GM23338 (cell line): ENCODE results near the gene SLC35B4. TPM values are rescaled to one million over a fixed set of nuclear protein-coding genes. Genes with fewer than 3 reads are reported as not detected.

Experiments used
- ATAC-seq: fragments of 200-7000 bp; cut with Tn5 transposase; 3 replicates; pipeline ENCODE4 v1.9.1; 2020
- DNase-seq: peaks from one replicate; pipeline ENCODE4 v3.0.0-alpha.2; 2015; ENCODE audit warnings: low spot score
- H2AFZ ChIP-seq: fragments of 200-600 bp; sonication (generic); 2 replicates; pipeline ENCODE4 v1.8.0; 2016; ENCODE audit warnings: antibody characterized with exemption, mild to moderate bottlenecking, moderate library complexity
- H3F3A ChIP-seq: fragments of 200-600 bp; sonication (generic); replicated peaks from 2 replicates; pipeline ENCODE4 v1.8.0; 2017; ENCODE audit warnings: antibody characterized with exemption, mixed run types, low read depth
- H3K27ac ChIP-seq: fragments of 200-600 bp; sonication (generic); 2 replicates; pipeline ENCODE4 v1.6.1; 2016; ENCODE audit warnings: low read depth
- H3K27me3 ChIP-seq: fragments of 200-600 bp; sonication (generic); 2 replicates; pipeline ENCODE4 v1.8.0; 2016; ENCODE audit warnings: mild to moderate bottlenecking, mixed run types, moderate library complexity; ENCODE audit not compliant: insufficient read depth
- H3K36me3 ChIP-seq: fragments of 200-600 bp; sonication (generic); 2 replicates; pipeline ENCODE4 v1.8.0; 2016; ENCODE audit warnings: mild to moderate bottlenecking; ENCODE audit not compliant: insufficient read depth
- H3K4me1 ChIP-seq: fragments of 200-600 bp; sonication (generic); 2 replicates; pipeline ENCODE4 v1.8.0; 2016; ENCODE audit warnings: mild to moderate bottlenecking, moderate library complexity; ENCODE audit not compliant: insufficient read depth
- H3K4me2 ChIP-seq: fragments of 200-600 bp; sonication (generic); 2 replicates; pipeline ENCODE4 v1.7.1; 2017; ENCODE audit warnings: mixed run types
- H3K4me3 ChIP-seq: fragments of 200-600 bp; sonication (generic); 2 replicates; pipeline ENCODE4 v1.6.1; 2016; ENCODE audit warnings: mixed run types
- H3K79me2 ChIP-seq: fragments of 200-600 bp; sonication (generic); replicated peaks from 2 replicates; pipeline ENCODE4 v1.8.0; 2017; ENCODE audit warnings: mild to moderate bottlenecking; ENCODE audit not compliant: insufficient read depth
- H3K9me2 ChIP-seq: fragments of 200-600 bp; sonication (generic); 2 replicates; pipeline ENCODE4 v1.8.0; 2017; ENCODE audit not compliant: insufficient read depth
- H4K20me1 ChIP-seq: fragments of 200-600 bp; sonication (generic); replicated peaks from 2 replicates; pipeline ENCODE4 v1.8.0; 2017; ENCODE audit warnings: mild to moderate bottlenecking; ENCODE audit not compliant: insufficient read depth
- H3K27ac Mint-ChIP-seq: 2 replicates; pipeline ENCODE4 v1.8.0; 2020; ENCODE audit warnings: inconsistent platforms, mild to moderate bottlenecking, moderate library complexity, mixed read lengths
- H3K27me3 Mint-ChIP-seq: 3 replicates; pipeline ENCODE4 v1.8.0; 2022; ENCODE audit warnings: low read depth, mild to moderate bottlenecking, moderate library complexity, mixed read lengths, inconsistent platforms; ENCODE audit not compliant: insufficient read depth, poor library complexity
- H3K36me3 Mint-ChIP-seq: 3 replicates; pipeline ENCODE4 v1.8.0; 2021; ENCODE audit warnings: low read depth, mild to moderate bottlenecking, inconsistent platforms, moderate library complexity, mixed read lengths
- H3K4me1 Mint-ChIP-seq: 3 replicates; pipeline ENCODE4 v1.8.0; 2020; ENCODE audit warnings: mild to moderate bottlenecking, inconsistent platforms, mixed read lengths
- H3K4me3 Mint-ChIP-seq: 3 replicates; pipeline ENCODE4 v1.8.0; 2021; ENCODE audit warnings: moderate library complexity, mild to moderate bottlenecking, inconsistent platforms, mixed read lengths
- H3K9me3 Mint-ChIP-seq: 3 replicates; pipeline ENCODE4 v1.8.0; 2020; ENCODE audit warnings: moderate library complexity, mild to moderate bottlenecking, inconsistent platforms, mixed read lengths
- CREB1 ChIP-seq: fragments of 250-450 bp; sonication (Bioruptor Pico); IDR thresholded peaks from 2 replicates; pipeline ENCODE4 v1.5.0; 2020; ENCODE audit warnings: low read depth, mild to moderate bottlenecking, moderate library complexity
- CTCF ChIP-seq, 2 experiments: fragments of 200-600 bp in 1 of 2; sonication (generic) in 1 of 2; conservative IDR thresholded peaks; 2 replicates each; pipeline versions ENCODE4 v1.5.1 to v1.6.1; 2016 to 2017; ENCODE audit warnings: antibody characterized with exemption in 2 of 2, low read depth in 2 of 2, mild to moderate bottlenecking in 2 of 2, moderate library complexity in 1 of 2
- ETS1 ChIP-seq: IDR thresholded peaks from 2 replicates; pipeline ENCODE4 v1.6.1; 2016; ENCODE audit warnings: antibody characterized with exemption
- EZH2 ChIP-seq: fragments of 200-600 bp; sonication (generic); IDR thresholded peaks from one replicate; pipeline ENCODE4 v1.8.0; 2017; ENCODE audit warnings: antibody characterized with exemption, mild to moderate bottlenecking, low read depth; ENCODE audit not compliant: unreplicated experiment
- EZH2phosphoT487 ChIP-seq: fragments of 200-600 bp; sonication (generic); IDR thresholded peaks from one replicate; pipeline ENCODE4 v1.8.1; 2018; ENCODE audit warnings: antibody characterized with exemption; ENCODE audit not compliant: unreplicated experiment
- JUNB ChIP-seq: IDR thresholded peaks from one replicate; pipeline ENCODE4 v1.6.1; 2016; ENCODE audit warnings: antibody characterized with exemption; ENCODE audit not compliant: unreplicated experiment
- NANOG ChIP-seq: IDR thresholded peaks from 2 replicates; pipeline ENCODE4 v1.6.1; 2016; ENCODE audit warnings: antibody characterized with exemption, borderline replicate concordance
- POLR2AphosphoS5 ChIP-seq: IDR thresholded peaks from 2 replicates; pipeline ENCODE4 v1.6.1; 2016; ENCODE audit warnings: antibody characterized with exemption, low read depth
- REST ChIP-seq: IDR thresholded peaks from one replicate; pipeline ENCODE4 v1.6.1; 2018; ENCODE audit warnings: antibody characterized with exemption; ENCODE audit not compliant: unreplicated experiment
- STAT1 ChIP-seq: IDR thresholded peaks from one replicate; pipeline ENCODE4 v1.6.1; 2016; ENCODE audit warnings: antibody characterized with exemption; ENCODE audit not compliant: unreplicated experiment
- ZNF114 ChIP-seq: fragments of 250-450 bp; sonication (Bioruptor Pico); IDR thresholded peaks from 2 replicates; pipeline ENCODE4 v1.5.0; 2020; ENCODE audit warnings: mild to moderate bottlenecking, moderate library complexity
- ZNF331 ChIP-seq: fragments of 250-450 bp; sonication (Bioruptor Pico); IDR thresholded peaks from 2 replicates; pipeline ENCODE4 v1.5.0; 2020; ENCODE audit warnings: low read depth, mild to moderate bottlenecking, moderate library complexity
- ZNF462 ChIP-seq: fragments of 250-450 bp; sonication (Bioruptor Pico); IDR thresholded peaks from 2 replicates; pipeline ENCODE4 v1.5.0; 2020; ENCODE audit warnings: mild to moderate bottlenecking, moderate library complexity
- polyA plus RNA-seq: library from polyadenylated mRNA; unstranded; fragments of >200 nt; fragmentation: Nextera tagmentation; extraction: Ambion mirVana; gene quantifications from 2 replicates; pipeline ENCODE4 v1.2.1, GENCODE V29; 2016
- total RNA-seq: library from RNA; depleted of rRNA; stranded (reverse); fragments of >200 nt; shearing (Covaris generic); gene quantifications from 2 replicates; pipeline ENCODE4 v1.2.3, GENCODE V29; 2014

The SLC35B4 gene
- total and polyA plus RNA-seq, 2 experiments from 2014 or later, result 22.6 to 29.7 TPM

- TF ChIP-seq CREB1 (no peak), ZNF114 (CRISPR knock-in tag) (no peak), ZNF331 (CRISPR knock-in tag) (no peak), STAT1 (no peak), ETS1 (no peak), CTCF (conservative IDR thresholded peaks at IDR 0.05; ENCODE audit: low read depth in 2 of 2) (no peak), JUNB (no peak), REST (no peak), EZH2 (no peak), NANOG (no peak), ZNF462 (no peak), POLR2AphosphoS5 (no peak), EZH2phosphoT487 (no peak)
- no peak overlapping the region for H3K4me2 ChIP-seq
- Mint-ChIP-seq H3K27me3 (no peaks in the 10 kb centered on the region), H3K36me3 (no peaks in the 10 kb centered on the region), H3K4me3 (no peak overlapping the region), H3K27ac (no peak overlapping the region), H3K9me3 (no peaks in the 10 kb centered on the region), H3K4me1 (peaks cover 11% of the 10 kb centered on the region)
- DNase-seq (no peak), ATAC-seq (no peak)
- H2AFZ ChIP-seq, result no peak overlapping the region
- no peaks in the 10 kb centered on the region for H3K27me3 ChIP-seq
- H3K4me1 ChIP-seq, result peaks cover 8% of the 10 kb centered on the region
- H3K9me2 ChIP-seq, result no peaks in the 10 kb centered on the region
- no peaks in the 10 kb centered on the region for H3K36me3 ChIP-seq
- H3K79me2 ChIP-seq, result peaks cover 9% of the 10 kb centered on the region
- no peak overlapping the region for H3K4me3 ChIP-seq
- no peak overlapping the region for H3K27ac ChIP-seq
- no peaks in the 10 kb centered on the region for H3F3A ChIP-seq
- H4K20me1 ChIP-seq, result no peaks in the 10 kb centered on the region
These were observed 3.5 kb upstream of the SLC35B4 start for GRCh38 chr7:134320201-134320600.
